HL-60/S4 (cell line): Measurements from ENCODE around the gene TRIM50.
"Not testable (repeated sequence)": the region's sequence is repeated elsewhere in the genome, so short reads cannot be mapped to it uniquely, and the experiment has no call there.

Source experiments
- in situ Hi-C: fragments of 300-500 bp; cut with MboI; formaldehyde crosslinking; loops from 2 replicates; pipeline ENCODE4 v1.14.3; 2022; ENCODE audit warnings: low sequenced_read_pairs

The TRIM50 gene

GRCh38 chr7:73327922-73328321 lies at the start of gene TRIM50, which contains the start of gene FKBP6:
Gene TRIM50, minus strand, starts transcription at chr7:73328082. Its CDS starts 3,295 bp downstream, at chr7:73324787.
Gene FKBP6, plus strand, starts transcription at chr7:73328161. Its CDS starts 268 bp downstream, at chr7:73328429.
- in situ Hi-C loops: not testable (repeated sequence)

- in situ Hi-C loops: no loop called here
Measured at GRCh38 chr7:73376671-73377412, 49.0 kb upstream of the TRIM50 start.

GRCh38 chr7:73376262-73376661 lies 48.4 kb upstream of the TRIM50 start:
- in situ Hi-C loops: not testable (repeated sequence)

GRCh38 chr7:73373741-73374140 lies 45.9 kb upstream of the TRIM50 start:
- in situ Hi-C loops: no loop called here

- in situ Hi-C loops: no loop called here
Measured at GRCh38 chr7:73369622-73370021, 41.7 kb upstream of the TRIM50 start.

GRCh38 chr7:73369009-73369408 lies 41.1 kb upstream of the TRIM50 start:
- in situ Hi-C loops: no loop called here

- in situ Hi-C loops: no loop called here
Measured at GRCh38 chr7:73366990-73367389, 39.1 kb upstream of the TRIM50 start.

- in situ Hi-C loops: no loop called here
Measured at GRCh38 chr7:73366127-73366526, 38.2 kb upstream of the TRIM50 start.

GRCh38 chr7:73364006-73364728 lies 36.3 kb upstream of the TRIM50 start:
- in situ Hi-C loops: no loop called here

GRCh38 chr7:73363225-73364005 lies 35.5 kb upstream of the TRIM50 start:
- in situ Hi-C loops: no loop called here

GRCh38 chr7:73360590-73360989 lies 32.7 kb upstream of the TRIM50 start:
- in situ Hi-C loops: not testable (repeated sequence)

GRCh38 chr7:73359746-73360375 lies 32.0 kb upstream of the TRIM50 start:
- in situ Hi-C loops: no loop called here

GRCh38 chr7:73359306-73359705 lies 31.4 kb upstream of the TRIM50 start:
- in situ Hi-C loops: no loop called here

- in situ Hi-C loops: no loop called here
Measured at GRCh38 chr7:73358590-73359275, 30.9 kb upstream of the TRIM50 start.

- in situ Hi-C loops: no loop called here
Measured at GRCh38 chr7:73356159-73356558, 28.3 kb upstream of the TRIM50 start.

- in situ Hi-C loops: no loop called here
Measured at GRCh38 chr7:73354821-73355220, 26.9 kb upstream of the TRIM50 start.

- in situ Hi-C loops: no loop called here
Measured at GRCh38 chr7:73354196-73354595, 26.3 kb upstream of the TRIM50 start.

GRCh38 chr7:73353243-73353642 lies 25.4 kb upstream of the TRIM50 start:
- in situ Hi-C loops: no loop called here

GRCh38 chr7:73352784-73353183 lies 24.9 kb upstream of the TRIM50 start:
- in situ Hi-C loops: no loop called here

GRCh38 chr7:73351447-73352167 lies 23.7 kb upstream of the TRIM50 start:
- in situ Hi-C loops: no loop called here
